IMR-90 (cell line): Measurements from ENCODE around the gene CHD6. TPM values are rescaled to one million over a fixed set of nuclear protein-coding genes. Genes with fewer than 3 reads are reported as not detected.

Experiments
- ATAC-seq: fragments of 200-7000 bp; cut with Tn5 transposase; 2 replicates; pipeline ENCODE4 v1.9.1; 2020; ENCODE audit warnings: low read depth, mild to moderate bottlenecking, moderate library complexity
- BruUV-seq: library from RNA; stranded (reverse); fragments of 400-500 nt; replicated peaks from 2 replicates; lab custom pipeline; 2021; lab: Mats Ljungman, UMichigan
- CTCF ChIA-PET: fragments of 300-600 bp; formaldehyde crosslinking; extraction: SDS; loops from one replicate; lab custom pipeline; 2021; ENCODE audit warnings: antibody characterized with exemption; lab: Yijun Ruan, JAX
- POLR2A ChIA-PET: fragments of 300-600 bp; sonication (Branson Sonifier 250); formaldehyde crosslinking; loops from one replicate; lab custom pipeline; 2022; ENCODE audit warnings: antibody characterized with exemption; ENCODE audit not compliant: unreplicated experiment; lab: Charles Lee
- DNase-seq: peaks from one replicate; pipeline ENCODE4 v3.0.0; 2013
- H2AFZ ChIP-seq: replicated peaks from 2 replicates; pipeline ENCODE3; 2013; ENCODE audit warnings: low read length, mild to moderate bottlenecking; ENCODE audit not compliant: poor library complexity
- H2AK5ac ChIP-seq: 2 replicates; pipeline ENCODE4 v1.6.1; 2013; ENCODE audit warnings: low read depth, low read length, inconsistent platforms
- H2AK9ac ChIP-seq: replicated peaks from 2 replicates; pipeline ENCODE3; 2013; ENCODE audit warnings: mild to moderate bottlenecking, low read depth, low read length, moderate library complexity; ENCODE audit not compliant: poor library complexity
- H2BK120ac ChIP-seq: 2 replicates; pipeline ENCODE4 v1.6.1; 2013; ENCODE audit warnings: low read depth, low read length, inconsistent platforms
- H2BK15ac ChIP-seq: 3 replicates; pipeline ENCODE4 v1.6.1; 2013; ENCODE audit warnings: low read depth, low read length, inconsistent platforms
- H2BK20ac ChIP-seq: 2 replicates; pipeline ENCODE4 v1.6.1; 2013; ENCODE audit warnings: low read depth, mild to moderate bottlenecking, inconsistent platforms, low read length, moderate library complexity
- H2BK5ac ChIP-seq: 2 replicates; pipeline ENCODE4 v1.6.1; 2013; ENCODE audit warnings: mild to moderate bottlenecking, low read depth, low read length, inconsistent platforms; ENCODE audit not compliant: poor library complexity, severe bottlenecking
- H3K14ac ChIP-seq: replicated peaks from 2 replicates; pipeline ENCODE4 v1.6.1; 2013; ENCODE audit warnings: low read depth, low read length, inconsistent platforms
- H3K18ac ChIP-seq: 2 replicates; pipeline ENCODE4 v1.6.1; 2013; ENCODE audit warnings: low read depth, low read length, control low read depth
- H3K23ac ChIP-seq: 2 replicates; pipeline ENCODE4 v1.6.1; 2013; ENCODE audit warnings: low read depth, low read length, inconsistent platforms
- H3K27ac ChIP-seq: 2 replicates; pipeline ENCODE4 v1.5.1; 2013; ENCODE audit warnings: mild to moderate bottlenecking, control low read depth, low read length; ENCODE audit not compliant: insufficient read depth
- H3K27me3 ChIP-seq: 2 replicates; pipeline ENCODE4 v1.6.1; 2013; ENCODE audit warnings: low read length; ENCODE audit not compliant: control insufficient read depth, insufficient read depth
- H3K36me3 ChIP-seq: 2 replicates; pipeline ENCODE4 v1.6.1; 2013; ENCODE audit warnings: low read length, mixed read lengths; ENCODE audit not compliant: control insufficient read depth, insufficient read depth
- H3K4ac ChIP-seq: 2 replicates; pipeline ENCODE4 v1.6.1; 2013; ENCODE audit warnings: low read depth, low read length, inconsistent platforms
- H3K4me1 ChIP-seq: 2 replicates; pipeline ENCODE4 v1.6.1; 2013; ENCODE audit warnings: low read length, mixed read lengths; ENCODE audit not compliant: control insufficient read depth, insufficient read depth
- H3K4me2 ChIP-seq: 2 replicates; pipeline ENCODE4 v1.6.1; 2013; ENCODE audit warnings: low read depth, mild to moderate bottlenecking, control low read depth, low read length, moderate library complexity
- H3K4me3 ChIP-seq: 2 replicates; pipeline ENCODE4 v1.5.1; 2013; ENCODE audit warnings: low read depth, mild to moderate bottlenecking, control low read depth, low read length, moderate library complexity; ENCODE audit not compliant: insufficient read depth
- H3K56ac ChIP-seq: 2 replicates; pipeline ENCODE4 v1.6.1; 2013; ENCODE audit warnings: low read length, inconsistent platforms; ENCODE audit not compliant: insufficient read depth; ENCODE audit errors: extremely low read depth
- H3K79me1 ChIP-seq, 2 experiments: 2 replicates each; pipeline ENCODE4 v1.6.1; 2013; ENCODE audit warnings: low read length in 2 of 2, inconsistent platforms in 1 of 2, low read depth in 1 of 2
- H3K9ac ChIP-seq: 2 replicates; pipeline ENCODE4 v1.6.1; 2013; ENCODE audit warnings: low read depth, low read length, control low read depth
- H3K9me1 ChIP-seq: 2 replicates; pipeline ENCODE4 v1.6.1; 2013; ENCODE audit warnings: low read length, inconsistent platforms; ENCODE audit not compliant: insufficient read depth
- H3K9me3 ChIP-seq: 2 replicates; pipeline ENCODE4 v1.6.1; 2013; ENCODE audit warnings: low read length; ENCODE audit not compliant: control insufficient read depth, insufficient read depth
- H4K20me1 ChIP-seq: 2 replicates; pipeline ENCODE4 v1.6.1; 2013; ENCODE audit warnings: low read length, inconsistent platforms; ENCODE audit not compliant: insufficient read depth
- H4K5ac ChIP-seq: 2 replicates; pipeline ENCODE4 v1.6.1; 2013; ENCODE audit warnings: mild to moderate bottlenecking, low read depth, low read length, control low read depth
- H4K8ac ChIP-seq, 2 experiments: 2 replicates each; pipeline ENCODE4 v1.6.1; 2013; ENCODE audit warnings: low read depth in 2 of 2, low read length in 2 of 2, control low read depth in 1 of 2, inconsistent platforms in 1 of 2
- H4K91ac ChIP-seq: 2 replicates; pipeline ENCODE4 v1.6.1; 2013; ENCODE audit warnings: low read depth, low read length, inconsistent platforms; ENCODE audit not compliant: insufficient read depth
- CEBPB ChIP-seq: IDR thresholded peaks from 2 replicates; pipeline ENCODE4 v1.6.1; 2012; ENCODE audit warnings: low read depth, low read length, improper control_type of control experiment
- CHD1 ChIP-seq: IDR thresholded peaks from 2 replicates; pipeline ENCODE4 v1.6.1; 2012; ENCODE audit warnings: low read depth, low read length, improper control_type of control experiment
- FOS ChIP-seq: fragments of 150-350 bp; IDR thresholded peaks from 2 replicates; pipeline ENCODE4 v1.6.1; 2016; ENCODE audit warnings: low read depth, low read length
- POLR2A ChIP-seq: IDR thresholded peaks from 2 replicates; pipeline ENCODE4 v1.6.1; 2012; ENCODE audit warnings: mild to moderate bottlenecking, low read depth, low read length
- SMC3 ChIP-seq: fragments of 150-350 bp; IDR thresholded peaks from 2 replicates; pipeline ENCODE4 v1.6.1; 2016; ENCODE audit warnings: low read depth, mild to moderate bottlenecking, antibody characterized with exemption, low read length, moderate library complexity
- WGBS, 2 experiments: methylation state at CpG; one replicate each; pipeline versions ENCODE4 v1.1.5 to v1.1.7; 2013; ENCODE audit warnings: missing lambda C conversion rate in 2 of 2; ENCODE audit not compliant: insufficient read length in 1 of 2; ENCODE audit errors: extremely low coverage in 2 of 2; 5-methylcytosine and 5-hydroxymethylcytosine counted together
- dilution Hi-C: fragments of 300-500 bp; cut with HindIII; formaldehyde crosslinking; loops from one replicate; pipeline ENCODE4 v1.14.3; 2018; ENCODE audit warnings: low sequenced_read_pairs; ENCODE audit not compliant: unreplicated experiment
- in situ Hi-C: fragments of 300-500 bp; cut with MboI; formaldehyde crosslinking; loops from 3 replicates; pipeline ENCODE4 v1.14.3; 2019; ENCODE audit warnings: low sequenced_read_pairs, inconsistent platforms, mixed read lengths
- intact Hi-C: fragments of 100-400 bp; cut with micrococcal nuclease; formaldehyde crosslinking; loops from 2 replicates; pipeline ENCODE4 v1.10.0; 2022
- polyA plus RNA-seq, 3 experiments: library from polyadenylated mRNA; depleted of rRNA; stranded (reverse); fragments of >200 nt; gene quantifications; 2 replicates each; pipeline ENCODE4 v1.2.3, GENCODE V29; 2012; ENCODE audit warnings: low replicate concordance in 1 of 3
- total RNA-seq: library from RNA; depleted of rRNA; stranded (reverse); fragments of >200 nt; gene quantifications from 2 replicates; pipeline ENCODE4 v1.2.3, GENCODE V29; 2012

CHD6 gene
- total and polyA plus RNA-seq, 2 of the 4 experiments (the other 2 are of a cell fraction) = 8.8 to 26.7 TPM

DNA sequence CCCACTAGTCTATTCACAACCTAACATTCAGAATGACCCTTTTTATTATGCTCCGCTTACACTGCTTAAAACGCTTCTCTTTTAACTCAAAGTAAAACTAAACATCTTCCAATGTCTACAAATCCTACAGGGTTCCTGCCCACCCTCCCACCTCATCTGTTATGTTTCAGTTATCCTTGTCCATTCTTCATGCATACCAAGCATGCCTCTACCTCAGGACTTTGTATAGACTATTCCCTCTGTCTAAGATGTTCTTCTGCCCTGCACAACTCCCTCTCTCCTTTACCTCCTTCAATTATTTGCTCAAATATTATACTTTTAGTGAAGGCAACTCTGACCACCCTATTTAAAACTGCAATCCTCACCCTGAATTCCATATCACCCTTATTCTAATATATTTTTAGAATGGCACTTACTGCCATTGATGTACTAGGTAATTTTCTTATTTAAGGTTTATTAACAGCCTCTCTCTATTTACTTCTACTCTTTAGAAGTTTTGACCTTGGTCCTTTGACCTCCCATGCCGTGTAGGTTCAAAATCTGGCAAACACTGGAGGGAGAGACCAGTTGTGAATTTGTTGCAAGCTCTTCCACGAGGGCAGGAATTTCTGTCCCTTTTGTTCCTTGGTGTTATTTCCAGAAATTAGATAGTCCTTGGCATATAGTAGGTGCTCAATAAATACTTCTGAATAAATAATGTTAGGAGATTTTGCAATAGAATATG lies 111.8 kb downstream of the CHD6 start:
- in situ Hi-C loops = no loop called here
- Histone ChIP-seq H2AK5ac (no peak overlapping the region), H3K9ac (no peak overlapping the region), H3K4me3 (no peak overlapping the region), H3K23ac (no peak overlapping the region), H4K91ac (no peak overlapping the region), H2AK9ac (no peak overlapping the region), H3K4me1 (peaks cover 15% of the 10 kb centered on the region), H3K79me1 (peaks cover 6 to 21% of the 10 kb centered on the region in 2 experiments; a peak in 3 of 4 replicates), H3K14ac (no peak overlapping the region), H3K27ac (no peak overlapping the region), H4K20me1 (no peaks in the 10 kb centered on the region), H2AFZ (no peak overlapping the region), H3K9me1 (peaks cover 4% of the 10 kb centered on the region; the same call in 1 of the 2 replicates), H3K36me3 (no peaks in the 10 kb centered on the region; the same call in 1 of the 2 replicates), H3K18ac (no peak overlapping the region), H2BK120ac (no peak overlapping the region), H3K56ac (no peak overlapping the region), H3K27me3 (no peaks in the 10 kb centered on the region), H2BK20ac (no peak overlapping the region), H3K9me3 (peaks cover 2% of the 10 kb centered on the region; the same call in 1 of the 2 replicates), H4K5ac (no peak overlapping the region), H2BK15ac (no peak overlapping the region), H4K8ac (no peak overlapping the region), H2BK5ac (peak overlapping the region; percentile 0), H3K4ac (no peak overlapping the region; the same call in 1 of the 2 replicates), H3K4me2 (peak overlapping the region; percentile 27; the same call in 1 of the 2 replicates)
- POLR2A ChIA-PET = no interaction called here
- no peak for DNase-seq
- BruUV-seq = no TSS peak
- WGBS, 2 experiments = 100% methylated on average over 1 of the region's 4 CpGs; no CpG with 5 or more reads in 1 of the 2 experiments
- peak; percentile 16; the same call in 1 of the 2 replicates for ATAC-seq
- intact Hi-C loops = no loop called here
- CTCF ChIA-PET = no interaction called here
- TF ChIP-seq FOS (no peak), CHD1 (no peak), SMC3 (no peak), POLR2A (no peak), CEBPB (no peak)
- dilution Hi-C loops = no loop called here
